HG02852 (cell line): ENCODE data around the gene LIN9.
"Not testable (repeated sequence)": the region's sequence is repeated elsewhere in the genome, so short reads cannot be mapped to it uniquely, and the experiment has no call there.

Experiments
- ATAC-seq: cut with Tn5 transposase; IDR thresholded peaks from one replicate; pipeline ENCODE4 v1.9.1; 2021; ENCODE audit warnings: mild to moderate bottlenecking, moderate library complexity; ENCODE audit not compliant: unreplicated experiment

LIN9 gene

DNA sequence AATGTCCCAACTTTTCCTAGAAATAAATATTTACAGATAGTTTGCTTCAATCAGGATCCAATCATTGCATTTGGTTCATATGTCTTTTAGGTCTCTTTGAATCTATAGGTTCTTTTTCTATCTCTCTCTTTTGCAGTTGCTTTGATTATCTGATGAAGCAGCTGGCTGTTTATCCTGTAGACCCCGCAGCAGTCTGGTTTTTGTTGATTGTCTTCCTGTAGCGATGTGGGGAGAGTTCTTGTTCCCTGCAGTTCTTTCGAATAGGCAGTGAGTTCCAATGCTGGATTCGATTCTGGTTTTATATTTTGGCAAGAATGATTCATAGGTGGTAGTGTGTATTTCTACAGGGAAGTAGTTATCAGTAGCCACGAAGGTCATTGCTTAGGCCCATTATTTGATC, 92.9 kb downstream of the LIN9 start:
- ATAC-seq: no peak

DNA sequence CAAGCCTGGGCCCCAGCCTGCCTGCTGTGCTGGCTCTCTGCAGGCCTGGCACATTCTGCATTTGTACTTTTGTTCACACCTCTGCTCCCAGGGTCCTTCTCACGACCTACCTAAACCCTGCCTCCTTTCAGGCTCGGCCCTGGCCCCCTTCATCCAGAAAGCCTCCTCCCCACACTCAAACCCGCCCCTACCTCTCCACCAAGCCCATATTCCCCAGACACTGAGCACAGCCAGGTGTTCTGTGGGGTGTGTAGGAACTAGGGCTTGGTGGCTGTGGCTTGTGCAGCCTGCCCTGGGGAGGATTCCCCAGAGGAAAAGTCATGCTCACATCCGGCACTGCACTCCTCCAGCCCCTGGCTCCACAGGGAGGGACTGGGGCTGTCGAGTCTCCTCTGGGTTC, 93.7 kb downstream of the LIN9 start:
- no peak for ATAC-seq

DNA sequence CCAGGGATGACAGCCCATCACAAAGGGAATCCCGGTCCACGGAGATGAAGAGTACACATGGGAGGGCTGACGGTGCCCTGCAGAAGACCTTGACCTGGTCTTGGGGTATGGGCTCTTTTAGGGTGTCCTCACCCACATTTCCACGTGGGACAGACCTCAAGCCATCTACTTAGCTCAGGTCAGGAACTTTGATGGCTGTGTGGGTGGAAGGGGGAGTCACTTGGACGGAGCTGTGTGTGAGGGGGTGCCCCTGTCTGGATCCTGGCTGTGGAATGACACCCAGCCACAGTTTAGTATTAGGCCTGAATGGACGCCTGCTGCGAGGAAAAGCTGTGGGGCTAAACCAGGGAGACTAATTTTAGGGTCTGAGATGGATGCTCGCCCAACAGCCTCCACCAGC, 96.4 kb downstream of the LIN9 start:
- ATAC-seq: no peak

DNA sequence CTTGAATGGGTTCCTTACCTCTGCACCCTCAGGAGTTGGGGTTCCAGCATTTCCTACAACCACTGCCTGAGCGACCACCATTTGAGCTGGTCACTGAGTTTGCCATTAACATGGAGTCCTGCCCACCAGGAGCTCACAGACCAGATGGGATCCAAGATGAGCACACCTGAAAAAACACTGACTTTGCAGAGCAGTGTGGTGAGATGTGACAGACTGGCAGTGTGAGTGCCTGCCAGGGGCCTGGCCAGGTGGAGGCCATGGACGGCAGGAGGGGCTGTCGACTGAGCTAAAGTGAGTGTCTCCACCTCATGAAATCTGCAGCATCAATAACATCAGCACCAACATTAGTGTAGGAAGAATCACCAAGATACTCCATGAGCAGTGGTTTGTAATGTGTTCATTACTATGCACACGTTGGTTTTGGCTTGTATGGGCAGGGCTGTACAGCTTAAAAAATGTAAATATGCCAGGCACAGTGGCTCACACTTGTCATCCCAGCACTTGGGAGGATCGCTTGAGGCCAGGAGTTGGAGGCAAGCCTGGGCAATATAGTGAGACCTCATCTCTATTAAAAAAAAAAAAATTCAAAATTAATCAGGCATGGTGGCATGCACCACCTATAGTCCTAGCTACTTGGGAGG, 97.7 kb downstream of the LIN9 start:
- no peak for ATAC-seq

DNA sequence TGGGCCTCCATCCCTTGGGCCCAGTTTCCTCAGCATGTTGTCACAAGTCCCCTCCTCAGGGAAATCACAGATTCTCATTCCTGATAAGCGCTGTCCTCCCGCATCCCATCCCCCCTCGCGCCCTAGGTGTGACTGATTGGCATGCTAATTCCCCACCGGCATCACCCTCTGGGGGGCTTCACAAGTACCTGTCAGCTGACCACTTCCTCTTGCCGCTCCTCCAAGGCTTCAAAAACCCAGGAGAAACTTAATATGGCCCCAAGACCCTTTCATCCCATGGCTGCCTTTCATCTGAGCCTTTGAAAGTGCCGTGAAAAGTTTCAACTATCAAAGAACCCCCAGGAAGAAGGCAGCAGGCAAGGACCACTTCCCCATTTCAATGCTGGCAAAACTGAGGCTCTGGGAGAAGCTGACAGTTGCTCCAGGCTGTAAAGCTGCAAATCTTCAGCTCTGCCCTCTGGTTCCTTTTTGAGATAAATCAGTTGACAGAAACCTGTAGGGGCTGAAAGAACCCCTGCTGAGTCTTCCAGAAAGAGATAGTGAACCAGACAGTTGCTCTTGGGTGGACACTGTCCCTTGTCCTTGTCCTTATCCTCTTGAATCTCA, 98.3 kb downstream of the LIN9 start:
- ATAC-seq: no peak

DNA sequence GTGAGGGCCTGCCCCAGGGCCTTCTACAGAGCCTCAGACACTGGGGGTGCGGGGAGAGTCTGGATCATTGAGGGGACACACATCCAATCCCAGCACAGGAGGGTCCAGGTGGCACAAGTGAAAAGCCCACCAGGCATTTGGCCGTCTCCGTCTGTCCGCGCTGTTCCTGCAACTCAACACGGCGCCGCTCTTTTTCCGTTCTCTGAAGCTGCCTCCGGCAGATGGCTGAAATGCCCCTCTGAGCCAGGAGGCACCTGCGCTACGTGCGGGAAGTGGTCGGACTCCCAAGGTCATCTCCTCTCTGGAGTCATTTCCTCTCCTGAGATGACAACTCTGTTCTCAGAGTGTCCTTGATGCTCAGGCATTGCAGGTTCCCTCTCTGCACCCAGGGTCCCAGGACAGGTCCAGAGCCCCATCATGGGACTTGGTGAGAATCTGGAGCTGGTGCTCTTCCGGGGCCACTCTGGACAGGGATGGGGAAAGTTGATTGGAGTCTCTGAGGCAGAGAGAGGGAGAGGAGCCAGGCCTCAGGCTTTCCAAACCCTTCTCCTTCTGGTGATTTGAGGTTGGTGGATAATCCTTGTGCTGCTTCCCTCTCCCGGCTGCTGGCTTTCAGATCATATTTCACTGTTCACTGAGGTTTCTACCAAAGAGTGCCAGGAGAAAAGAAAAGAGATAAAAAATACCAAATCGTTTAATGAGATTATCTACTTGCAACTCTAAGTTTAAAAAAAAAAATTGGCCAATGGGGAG, 99.5 kb downstream of the LIN9 start:
- no peak for ATAC-seq

DNA sequence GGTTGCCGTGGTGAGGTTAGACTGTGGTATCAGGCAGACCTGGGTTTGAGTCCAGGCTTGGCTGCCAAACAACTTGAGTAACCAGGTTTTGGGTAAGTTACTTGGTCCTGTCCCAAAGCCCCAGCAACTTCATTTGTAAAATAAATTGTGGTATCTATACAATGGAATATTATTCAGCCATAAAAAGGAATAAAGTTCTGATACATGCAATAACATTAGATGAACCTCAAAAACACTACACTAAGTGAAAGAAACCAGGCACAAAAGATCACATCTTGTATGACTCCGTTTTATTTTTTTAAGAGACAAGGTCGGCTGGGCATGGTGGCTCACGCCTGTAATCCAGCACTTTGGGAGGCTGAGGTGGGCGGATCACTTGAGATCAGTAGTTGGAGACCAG, 101.9 kb downstream of the LIN9 start:
- ATAC-seq: no peak

DNA sequence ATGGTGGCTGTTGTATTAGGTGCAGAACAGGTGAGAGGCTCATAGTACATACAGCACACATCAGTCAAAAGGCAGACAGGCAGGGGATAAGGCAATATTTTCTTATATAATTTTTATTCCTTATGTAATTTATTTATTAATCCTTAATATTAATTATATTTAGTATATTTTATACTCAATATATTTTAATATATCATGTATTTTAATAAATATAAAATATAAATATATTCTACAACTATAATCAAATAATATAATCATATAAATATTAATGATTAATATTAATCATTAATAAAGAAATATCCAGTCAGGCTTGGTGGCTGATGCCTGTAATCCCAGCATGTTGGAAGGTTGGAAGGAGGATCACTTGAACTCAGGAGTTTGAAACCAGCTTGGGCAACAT, 104.8 kb downstream of the LIN9 start:
- no peak for ATAC-seq

DNA sequence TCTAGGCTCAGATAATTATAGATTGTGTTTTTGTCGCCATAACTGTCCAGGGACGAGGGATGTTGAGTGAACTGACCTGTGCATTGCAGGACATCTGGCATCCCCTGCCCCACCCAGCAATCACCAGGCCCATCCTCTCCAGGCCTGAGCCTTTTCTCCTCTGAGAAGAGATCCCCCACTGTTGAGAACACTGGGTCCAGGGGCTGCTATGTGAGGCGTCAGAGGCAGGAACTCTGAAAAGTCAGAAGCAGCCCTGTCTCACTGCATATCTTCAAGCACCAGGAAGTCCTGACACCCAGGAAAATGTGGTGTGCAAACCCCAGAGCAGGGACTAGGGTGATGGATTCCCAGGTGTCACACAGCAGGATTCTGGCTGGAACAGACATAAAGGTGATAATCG, 105.3 kb downstream of the LIN9 start:
- no peak for ATAC-seq

DNA sequence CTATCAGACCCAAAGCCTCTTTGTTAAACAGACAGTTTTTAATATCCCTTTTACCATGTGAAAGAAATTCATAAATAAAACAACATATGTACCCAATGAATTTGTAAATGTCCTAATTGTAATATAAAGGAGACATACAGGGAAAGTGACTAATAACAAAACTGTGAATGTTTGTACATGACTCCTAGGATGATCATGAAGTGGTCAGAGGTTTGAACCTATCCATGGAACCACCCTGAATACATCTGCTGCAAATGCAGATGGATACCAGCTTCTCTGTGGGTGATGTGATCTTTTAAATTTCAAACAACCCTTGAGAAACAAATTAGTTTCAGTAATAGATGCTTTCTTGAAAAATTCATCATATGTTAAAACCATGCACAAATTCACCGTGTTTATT, 105.7 kb downstream of the LIN9 start:
- ATAC-seq: no peak

DNA sequence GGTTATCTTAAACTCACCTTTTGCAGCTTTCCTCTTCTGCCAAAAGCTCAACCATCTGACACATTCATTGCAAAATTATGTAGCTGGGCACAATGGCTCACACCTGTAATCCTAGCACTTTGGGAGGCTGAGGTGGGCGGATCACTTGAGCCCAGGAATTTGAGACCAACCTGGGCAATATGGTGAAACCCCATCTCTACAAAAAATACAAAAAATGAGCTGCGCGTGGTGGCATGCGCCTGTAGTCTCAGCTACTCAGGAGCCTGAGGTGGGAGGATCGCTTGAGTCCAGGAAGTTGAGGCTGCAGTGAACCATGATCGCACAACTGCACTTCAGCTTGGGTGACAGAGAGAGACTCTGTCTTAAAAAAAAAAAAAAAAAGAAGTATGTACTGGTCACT, 106.3 kb downstream of the LIN9 start:
- ATAC-seq: not testable (repeated sequence)

DNA sequence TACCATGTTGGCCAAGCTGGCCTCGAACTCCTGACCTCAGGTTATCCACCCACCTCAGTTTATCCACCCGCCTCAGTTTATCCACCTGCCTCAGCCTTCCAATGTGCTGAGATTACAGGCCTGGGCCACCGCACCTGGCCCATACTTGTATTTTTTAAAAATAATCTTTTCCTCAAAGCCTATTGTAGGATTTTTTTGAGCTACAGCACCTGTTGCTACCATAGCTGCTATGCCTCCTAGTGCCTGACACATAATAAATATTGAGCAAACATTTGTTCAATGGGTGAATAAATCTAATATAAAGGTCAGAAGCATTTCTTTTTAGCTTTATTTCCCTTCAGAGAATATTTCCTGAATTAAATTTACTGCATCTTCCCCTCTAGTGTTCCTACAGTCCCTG, 106.7 kb downstream of the LIN9 start:
- ATAC-seq: no peak

DNA sequence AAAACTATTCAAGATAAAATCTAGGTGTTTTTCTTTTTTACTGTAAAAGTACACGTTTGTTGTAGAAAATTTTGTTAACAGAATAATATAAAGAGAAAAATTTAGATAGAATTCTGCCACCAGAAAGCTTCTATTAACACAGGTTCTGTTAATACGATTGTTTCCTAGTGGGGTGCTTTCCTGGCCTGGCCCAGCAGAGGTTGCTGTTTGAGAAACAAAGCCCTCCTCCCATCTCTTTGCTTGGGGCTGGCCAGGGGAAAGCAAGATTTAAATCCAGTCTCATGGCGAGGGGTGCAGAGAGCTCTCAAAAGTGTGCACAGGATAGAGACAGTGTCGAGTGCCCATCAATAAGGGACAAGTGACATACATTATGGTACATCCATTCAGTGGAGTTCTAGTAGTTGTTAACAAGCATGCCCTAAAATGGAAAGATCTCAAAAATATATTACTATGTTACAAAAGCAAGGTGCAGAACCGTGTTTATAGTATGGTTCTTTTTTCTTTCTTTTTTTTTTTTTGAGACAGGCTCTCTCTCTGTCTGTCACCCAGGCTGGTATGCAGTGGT, 107.9 kb downstream of the LIN9 start:
- ATAC-seq: no peak

DNA sequence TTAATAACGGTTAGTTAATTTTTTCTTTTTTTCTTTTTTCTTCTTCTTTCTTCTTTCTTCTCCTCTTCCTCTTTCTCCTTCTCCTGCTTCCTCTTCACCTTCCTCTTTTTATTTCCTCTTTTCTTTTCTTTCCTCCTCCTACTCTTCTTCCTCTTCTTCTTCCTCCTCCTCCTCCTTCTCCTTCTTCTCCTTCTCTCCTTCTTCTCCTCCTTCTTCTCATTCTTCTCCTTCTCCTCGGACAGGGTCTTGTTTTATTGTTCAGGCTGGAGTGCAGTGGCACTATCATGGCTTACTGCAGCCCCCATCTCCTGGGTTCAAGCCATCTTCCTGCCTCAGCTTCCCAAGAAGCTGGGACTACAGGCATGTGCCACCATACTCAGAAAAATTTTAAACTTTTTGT, 109.0 kb downstream of the LIN9 start:
- ATAC-seq: no peak

DNA sequence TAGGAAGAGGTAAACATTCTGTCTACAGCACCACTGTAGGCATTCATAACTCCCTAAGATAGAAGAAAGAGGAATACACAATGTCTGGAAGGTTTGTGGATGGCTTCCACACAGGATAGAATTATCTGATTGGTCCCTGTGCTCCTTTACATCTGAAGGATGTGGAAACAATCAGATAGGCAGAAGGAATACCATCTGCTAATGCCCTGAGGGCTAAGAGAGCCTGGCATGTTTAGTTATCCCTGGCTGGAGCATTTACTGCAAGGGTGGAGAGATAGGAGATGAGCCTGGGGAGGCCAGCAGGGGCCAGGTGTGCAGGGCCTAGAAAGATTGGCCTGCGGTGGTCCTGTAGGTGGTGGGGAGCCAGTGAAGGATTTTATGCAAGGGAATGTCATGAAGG, 113.8 kb downstream of the LIN9 start:
- ATAC-seq: no peak

DNA sequence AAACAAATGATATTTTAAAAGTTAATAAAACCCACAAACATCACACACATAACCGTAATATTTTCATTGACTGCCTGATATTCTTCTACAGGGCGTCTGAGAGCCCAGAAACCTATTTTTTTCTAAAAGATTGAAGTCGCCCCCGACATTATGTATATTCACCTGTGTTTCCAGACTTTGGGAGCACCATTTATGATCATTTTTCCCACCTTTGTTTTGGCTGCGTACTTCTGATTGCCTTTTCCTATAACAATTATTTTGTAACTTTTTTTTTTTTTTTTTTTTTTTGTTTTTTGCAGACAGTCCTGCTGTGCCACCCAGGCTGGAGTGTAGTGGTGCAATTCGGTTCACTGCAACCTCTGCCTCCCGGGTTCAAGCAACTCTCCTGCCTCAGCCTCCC, 121.6 kb downstream of the LIN9 start:
- no peak for ATAC-seq

DNA sequence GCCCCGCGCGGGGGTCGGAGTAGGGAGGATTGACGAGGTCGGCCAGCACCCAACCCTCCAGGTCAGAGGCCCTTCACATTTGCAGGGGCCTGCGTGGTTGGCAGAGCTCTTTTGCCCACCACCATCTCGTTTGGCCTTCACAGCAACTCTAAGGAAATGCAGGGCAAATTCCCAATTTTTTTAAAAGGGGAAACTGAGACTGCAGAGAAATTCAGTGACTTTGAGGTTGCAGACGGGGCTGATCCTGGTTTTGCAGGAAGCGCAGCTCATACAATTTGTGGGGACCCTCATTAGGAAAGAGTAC, 122.0 kb downstream of the LIN9 start:
- no peak for ATAC-seq

DNA sequence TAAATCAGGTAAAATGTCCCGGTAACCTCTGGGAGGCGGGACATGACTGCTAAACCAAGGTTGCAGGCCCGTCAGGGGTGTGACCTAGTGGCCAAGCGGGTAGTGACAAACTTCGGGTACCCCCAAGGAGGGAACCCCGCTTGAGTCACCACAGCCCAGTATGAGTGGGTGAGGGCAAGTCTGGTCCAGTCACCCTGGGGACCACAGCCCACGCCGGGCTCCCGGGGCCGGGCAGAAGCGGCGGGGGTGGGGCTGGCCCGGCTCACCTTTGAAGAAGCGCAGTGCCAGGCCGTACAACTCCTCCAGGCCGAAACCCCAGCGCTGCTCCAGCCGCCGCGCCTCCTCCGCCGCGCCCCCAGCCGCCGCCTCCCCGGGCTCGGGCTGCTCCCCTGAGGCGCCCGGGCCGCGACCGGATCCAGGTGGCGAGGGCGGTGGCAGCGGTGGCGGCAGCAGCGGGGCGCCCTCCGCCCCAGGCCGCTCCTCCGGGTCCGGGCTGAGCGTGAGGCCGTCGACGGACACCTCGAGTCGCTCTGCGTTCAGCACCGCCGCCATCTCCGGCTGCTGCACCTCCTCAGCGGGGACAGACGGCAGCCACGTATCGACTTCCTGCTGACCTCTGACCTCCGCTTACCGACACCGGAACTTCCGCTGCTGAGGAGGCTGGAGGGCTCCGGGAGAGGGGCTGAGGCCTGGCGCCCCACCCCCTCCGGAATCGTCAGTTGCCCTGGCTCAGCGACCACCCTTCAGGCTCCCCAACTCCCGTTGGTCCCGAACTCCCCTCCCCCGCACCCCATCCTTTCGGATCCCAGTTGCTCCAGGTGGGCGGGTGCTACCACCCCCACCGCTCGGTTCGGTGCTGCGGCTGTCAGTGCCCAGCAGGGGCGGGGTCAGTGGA, 122.6 kb downstream of the LIN9 start, which contains the start of gene ACBD3:
TSS of gene ACBD3 (minus strand) at position 618 of the 895 bp plus-strand sequence. CDS start at position 552, 66 bp downstream.
- peak; percentile 95 for ATAC-seq

DNA sequence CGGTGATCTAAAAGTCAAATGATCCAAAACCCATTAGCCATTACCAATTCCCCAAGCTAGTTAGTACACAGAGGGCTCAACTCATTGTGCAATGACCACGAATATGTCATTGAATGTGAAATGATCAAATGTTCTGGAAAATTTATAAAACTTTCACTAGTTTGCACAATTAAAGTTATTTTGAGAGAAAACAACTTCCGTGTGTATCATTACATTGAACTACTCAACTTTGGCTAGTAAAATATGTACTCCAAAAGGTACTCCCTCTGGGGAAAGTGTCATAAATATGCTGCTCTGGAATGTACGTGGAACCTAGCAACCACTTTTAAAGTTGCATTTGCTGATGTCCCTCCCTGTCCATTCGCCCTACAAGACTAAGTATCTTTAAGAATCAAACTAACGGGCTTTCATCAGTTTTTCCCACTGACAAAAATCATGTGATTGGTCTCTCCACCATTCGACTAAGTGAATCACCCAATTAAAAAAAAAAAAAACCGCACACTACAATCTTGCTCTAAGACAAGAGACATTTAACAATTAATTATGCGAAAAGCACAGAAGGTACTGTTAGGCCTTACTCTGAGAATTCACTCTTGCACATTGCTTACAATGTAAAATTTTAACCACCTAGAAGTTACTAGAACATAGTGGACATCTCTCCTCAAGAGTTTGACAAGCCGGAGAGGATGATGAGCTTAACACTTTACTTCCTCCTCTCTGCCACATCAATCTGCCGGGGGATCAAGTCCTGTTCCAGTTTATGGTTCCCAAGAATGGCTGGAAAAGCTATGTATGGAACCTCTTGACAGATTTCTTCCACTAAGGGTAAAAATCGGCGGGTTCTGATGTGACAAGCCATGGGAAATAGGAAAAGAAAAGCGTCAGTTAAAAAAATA, 123.6 kb downstream of the LIN9 start:
- no peak for ATAC-seq
